HG02943 (cell line): ENCODE data around the gene KLF9.

Experiments
- ATAC-seq: cut with Tn5 transposase; IDR thresholded peaks from one replicate; pipeline ENCODE4 v1.9.1; 2021; ENCODE audit warnings: mild to moderate bottlenecking, low read depth, moderate library complexity; ENCODE audit not compliant: unreplicated experiment

The KLF9 gene

GRCh38 chr9:70422371-70423043, 8.1 kb upstream of the KLF9 start:
- ATAC-seq, result no peak

GRCh38 chr9:70421272-70422180, 7.1 kb upstream of the KLF9 start:
- no peak for ATAC-seq

- peak; percentile 6 for ATAC-seq
These were observed 6.2 kb upstream of the KLF9 start for GRCh38 chr9:70420441-70421271.

- ATAC-seq, result peak; percentile 48
These were observed 5.3 kb upstream of the KLF9 start for GRCh38 chr9:70419556-70420440.

GRCh38 chr9:70418822-70419555, 4.5 kb upstream of the KLF9 start:
- peak; percentile 49 for ATAC-seq

GRCh38 chr9:70415476-70415875, 1.0 kb upstream of the KLF9 start:
- ATAC-seq, result no peak

GRCh38 chr9:70415041-70415440, 584 bp upstream of the KLF9 start:
- no peak for ATAC-seq

GRCh38 chr9:70413464-70413798, 1.0 kb downstream of the KLF9 start:
- peak; percentile 17 for ATAC-seq

- ATAC-seq, result no peak
These were observed 1.5 kb downstream of the KLF9 start for GRCh38 chr9:70412832-70413463.

- peak; percentile 24 for ATAC-seq
These were observed 2.3 kb downstream of the KLF9 start for GRCh38 chr9:70411930-70412831.

- no peak for ATAC-seq
These were observed 3.1 kb downstream of the KLF9 start for GRCh38 chr9:70411121-70411929.

GRCh38 chr9:70410368-70410767, 4.1 kb downstream of the KLF9 start:
- ATAC-seq, result no peak

GRCh38 chr9:70409800-70410199, 4.7 kb downstream of the KLF9 start:
- no peak for ATAC-seq

- no peak for ATAC-seq
These were observed 5.2 kb downstream of the KLF9 start for GRCh38 chr9:70409280-70409679.

- ATAC-seq, result no peak
These were observed 5.9 kb downstream of the KLF9 start for GRCh38 chr9:70408393-70409040.

GRCh38 chr9:70407081-70407503, 7.4 kb downstream of the KLF9 start:
- no peak for ATAC-seq

- peak; percentile 55 for ATAC-seq
These were observed 8.0 kb downstream of the KLF9 start for GRCh38 chr9:70406434-70406862.
